HCT116 (cell line): ENCODE data around the gene PYROXD2. TPM values are rescaled to one million over a fixed set of nuclear protein-coding genes. Genes with fewer than 3 reads are reported as not detected.

ENCODE experiments used
- ATAC-seq: fragments of 200-7000 bp; cut with Tn5 transposase; 2 replicates; pipeline ENCODE4 v1.9.1; 2020; ENCODE audit warnings: mild to moderate bottlenecking, moderate library complexity
- BruUV-seq: library from RNA; stranded (reverse); fragments of 400-500 nt; replicated peaks from 2 replicates; lab custom pipeline; 2021; lab: Mats Ljungman, UMichigan
- CTCF ChIA-PET: fragments of 300-600 bp; sonication (Branson Sonifier 250); formaldehyde crosslinking; loops from one replicate; lab custom pipeline; 2021; ENCODE audit warnings: antibody characterized with exemption; lab: Charles Lee
- POLR2A ChIA-PET: fragments of 300-600, 350-600 bp; sonication (Branson Sonifier 250); formaldehyde crosslinking; loops from one replicate; lab custom pipeline; 2021; ENCODE audit warnings: antibody characterized with exemption; lab: Charles Lee
- RAD21 ChIA-PET, 2 experiments: fragments of 300-600 bp; sonication (Branson Sonifier 250); formaldehyde crosslinking; loops; one replicate each; lab custom pipeline; 2023; ENCODE audit warnings: low total read pairs in 2 of 2; ENCODE audit not compliant: uncharacterized antibody in 2 of 2, unreplicated experiment in 2 of 2, low non-redundant PET in 1 of 2; lab: Charles Lee
- DNase-seq: peaks from one replicate; pipeline ENCODE4 v3.0.0-alpha.2; 2010; ENCODE audit warnings: low read depth, low spot score
- H2AFZ ChIP-seq: fragments of 200-600 bp; shearing (Covaris generic), sonication (generic); 2 replicates; pipeline ENCODE4 v1.6.1; 2017; ENCODE audit warnings: low read depth, mixed run types, mixed read lengths, antibody characterized with exemption, low read length; ENCODE audit not compliant: poor library complexity, severe bottlenecking
- H3K27ac ChIP-seq: 2 replicates; pipeline ENCODE4 v1.5.1; 2012; ENCODE audit warnings: low read depth, low read length
- H3K27me3 ChIP-seq: fragments of 200-600 bp; sonication (generic); 2 replicates; pipeline ENCODE4 v1.6.1; 2016; ENCODE audit warnings: mixed run types, low read length, mixed read lengths; ENCODE audit not compliant: insufficient read depth
- H3K36me3 ChIP-seq, 2 experiments: fragments of 200-500 bp in 1 of 2; fragments of 200-600 bp in 1 of 2; sonication (Bioruptor generic) in 1 of 2; sonication (generic) in 1 of 2; 2 replicates each; pipeline versions ENCODE4 v1.5.1 to v1.6.1; 2014 to 2016; ENCODE audit warnings: low read length in 2 of 2, inconsistent platforms in 1 of 2, mixed read lengths in 1 of 2, mixed run types in 1 of 2; ENCODE audit not compliant: insufficient read depth in 2 of 2, control insufficient read depth in 1 of 2
- H3K4me1 ChIP-seq, 2 experiments: fragments of 200-600 bp in 1 of 2; sonication (generic) in 1 of 2; 2 replicates each; pipeline versions ENCODE4 v1.5.1 to v1.6.1; 2012 to 2017; ENCODE audit warnings: low read length in 2 of 2, inconsistent platforms in 1 of 2, mild to moderate bottlenecking in 1 of 2, mixed read lengths in 1 of 2, mixed run types in 1 of 2, moderate library complexity in 1 of 2; ENCODE audit not compliant: insufficient read depth in 2 of 2, control insufficient read depth in 1 of 2
- H3K4me2 ChIP-seq: fragments of 200-600 bp; sonication (generic); 2 replicates; pipeline ENCODE4 v1.6.1; 2017; ENCODE audit warnings: mixed run types, low read length, mixed read lengths
- H3K4me3 ChIP-seq, 2 experiments: fragments of 200-600 bp in 1 of 2; sonication (generic) in 1 of 2; replicated peaks in 1 of 2; 2 replicates each; pipeline ENCODE4 v1.5.1; 2011 to 2016; ENCODE audit warnings: low read length in 2 of 2, control low read depth in 1 of 2, low read depth in 1 of 2, mild to moderate bottlenecking in 1 of 2, mixed read lengths in 1 of 2, mixed run types in 1 of 2
- H3K79me2 ChIP-seq: fragments of 200-600 bp; sonication (generic); 2 replicates; pipeline ENCODE4 v1.6.1; 2017; ENCODE audit warnings: mild to moderate bottlenecking, mixed run types, low read length, moderate library complexity, mixed read lengths; ENCODE audit not compliant: insufficient read depth
- H3K9ac ChIP-seq: fragments of 200-600 bp; sonication (generic); 2 replicates; pipeline ENCODE4 v1.6.1; 2016; ENCODE audit warnings: low read length, mixed read lengths
- H3K9me2 ChIP-seq: fragments of 200-600 bp; sonication (generic), shearing (Covaris generic); 2 replicates; pipeline ENCODE4 v1.6.1; 2017; ENCODE audit warnings: mixed run types, mild to moderate bottlenecking, moderate library complexity; ENCODE audit not compliant: insufficient read depth
- H3K9me3 ChIP-seq, 2 experiments: fragments of 200-500 bp in 1 of 2; fragments of 200-600 bp in 1 of 2; sonication (Bioruptor generic) in 1 of 2; sonication (generic) in 1 of 2; 2 replicates each; pipeline ENCODE4 v1.6.1; 2014 to 2017; ENCODE audit warnings: low read length in 2 of 2, mixed read lengths in 2 of 2, inconsistent platforms in 1 of 2, low read depth in 1 of 2, mild to moderate bottlenecking in 1 of 2, mixed run types in 1 of 2, moderate library complexity in 1 of 2; ENCODE audit not compliant: control insufficient read depth in 1 of 2, insufficient read depth in 1 of 2
- H4K20me1 ChIP-seq: fragments of 200-600 bp; sonication (generic), shearing (Covaris generic); 2 replicates; pipeline ENCODE4 v1.6.1; 2017; ENCODE audit warnings: mixed run types, mild to moderate bottlenecking, moderate library complexity; ENCODE audit not compliant: insufficient read depth
- CBX3 ChIP-seq: IDR thresholded peaks from 2 replicates; pipeline ENCODE4 v1.6.1; 2012; ENCODE audit warnings: low read depth
- CEBPB ChIP-seq: IDR thresholded peaks from 2 replicates; pipeline ENCODE4 v1.6.1; 2012; ENCODE audit warnings: low read depth
- CTCF ChIP-seq, 3 experiments: fragments of 200-600 bp in 1 of 3; sonication (generic) in 1 of 3; IDR thresholded peaks in 2 of 3; conservative IDR thresholded peaks in 1 of 3; 2 replicates each; pipeline ENCODE4 v1.5.1; 2012 to 2017; ENCODE audit warnings: low read depth in 2 of 3, low read length in 2 of 3, antibody characterized with exemption in 1 of 3, borderline replicate concordance in 1 of 3, control low read depth in 1 of 3, mild to moderate bottlenecking in 1 of 3, mixed read lengths in 1 of 3, mixed run types in 1 of 3, moderate library complexity in 1 of 3; ENCODE audit not compliant: insufficient read depth in 1 of 3
- EGR1 ChIP-seq: IDR thresholded peaks from 2 replicates; pipeline ENCODE4 v1.6.1; 2012; ENCODE audit warnings: low read depth
- ELF1 ChIP-seq: IDR thresholded peaks from 2 replicates; pipeline ENCODE4 v1.6.1; 2012; ENCODE audit warnings: low read depth, borderline replicate concordance
- EZH2 ChIP-seq: fragments of 200-600 bp; sonication (generic); IDR thresholded peaks from 2 replicates; pipeline ENCODE4 v1.6.1; 2017; ENCODE audit warnings: antibody characterized with exemption, mixed run types
- EZH2phosphoT487 ChIP-seq: fragments of 200-600 bp; IDR thresholded peaks from 2 replicates; pipeline ENCODE4 v1.6.1; 2018; ENCODE audit warnings: antibody characterized with exemption, borderline replicate concordance
- FOSL1 ChIP-seq: IDR thresholded peaks from 2 replicates; pipeline ENCODE4 v1.6.1; 2012; ENCODE audit warnings: low read depth
- MAX ChIP-seq: IDR thresholded peaks from 2 replicates; pipeline ENCODE4 v1.6.1; 2012
- POLR2A ChIP-seq: IDR thresholded peaks from 2 replicates; pipeline ENCODE4 v1.7.0; 2011; ENCODE audit warnings: borderline replicate concordance; ENCODE audit not compliant: insufficient read depth, insufficient read length; ENCODE audit errors: extremely low read depth
- POLR2AphosphoS5 ChIP-seq: IDR thresholded peaks from 2 replicates; pipeline ENCODE4 v1.6.1; 2011; ENCODE audit warnings: mild to moderate bottlenecking, low read depth, low read length, moderate library complexity
- RAD21 ChIP-seq: IDR thresholded peaks from 2 replicates; pipeline ENCODE4 v1.6.1; 2012; ENCODE audit warnings: low read depth, mild to moderate bottlenecking
- SIN3A ChIP-seq: IDR thresholded peaks from 2 replicates; pipeline ENCODE4 v1.6.1; 2012; ENCODE audit warnings: low read depth
- SP1 ChIP-seq: IDR thresholded peaks from 2 replicates; pipeline ENCODE4 v1.6.1; 2012; ENCODE audit warnings: low read depth
- SRF ChIP-seq: IDR thresholded peaks from 2 replicates; pipeline ENCODE4 v1.6.1; 2012; ENCODE audit warnings: low read depth
- TCF7L2 ChIP-seq: IDR thresholded peaks from 2 replicates; pipeline ENCODE4 v1.7.0; 2011; ENCODE audit warnings: borderline replicate concordance, inconsistent platforms; ENCODE audit not compliant: insufficient read depth, insufficient read length; ENCODE audit errors: extremely low read depth
- YY1 ChIP-seq: IDR thresholded peaks from 2 replicates; pipeline ENCODE4 v1.6.1; 2011; ENCODE audit warnings: low read length, low read depth, moderate library complexity, mild to moderate bottlenecking; ENCODE audit not compliant: insufficient replicate concordance; ENCODE audit errors: extremely low read depth
- ZFX ChIP-seq: fragments of 450-650 bp; IDR thresholded peaks from 2 replicates; pipeline ENCODE4 v1.6.1; 2017
- intact Hi-C: fragments of 100-400 bp; cut with micrococcal nuclease; formaldehyde crosslinking; loops from 2 replicates; pipeline ENCODE4 v1.10.0; 2022
- total RNA-seq: library from RNA; stranded (reverse); gene quantifications from one replicate; pipeline ENCODE4 v1.2.1, GENCODE V29; 2021; ENCODE audit not compliant: unreplicated experiment
- TF ChIP-seq, protein P1 (sequence below): IDR thresholded peaks from 2 replicates; pipeline ENCODE4 v1.6.1; 2011; ENCODE audit warnings: mild to moderate bottlenecking, low read length, moderate library complexity; ENCODE audit not compliant: insufficient replicate concordance; ENCODE audit errors: extremely low read depth

PYROXD2 gene
- total RNA-seq, 1 experiment from 2014 or later: 14.2 TPM

- RAD21 ChIA-PET: no interaction called here
These were observed 3.1 kb upstream of the PYROXD2 start for GRCh38 chr10:98417973-98418664.

More at GRCh38 chr10:98417973-98418664, 3.1 kb upstream of the PYROXD2 start:
- TF ChIP-seq EGR1 (no peak), CBX3 (no peak), MAX (no peak), SRF (no peak), FOSL1 (no peak), CTCF (IDR thresholded peaks at IDR 0.05 in 2 of 3, conservative IDR thresholded peaks at IDR 0.05 in 1 of 3; ENCODE audit: borderline replicate concordance in 1 of 3, insufficient read depth in 1 of 3, low read depth in 2 of 3, low read length in 2 of 3) (no peak), EZH2phosphoT487 (no peak), TCF7L2 (no peak), ZFX (no peak), ELF1 (no peak), YY1 (no peak), POLR2A (no peak), RAD21 (no peak), SP1 (no peak), CEBPB (no peak), EZH2 (no peak), POLR2AphosphoS5 (no peak), SIN3A (no peak)
- TF ChIP-seq, protein P1, sequence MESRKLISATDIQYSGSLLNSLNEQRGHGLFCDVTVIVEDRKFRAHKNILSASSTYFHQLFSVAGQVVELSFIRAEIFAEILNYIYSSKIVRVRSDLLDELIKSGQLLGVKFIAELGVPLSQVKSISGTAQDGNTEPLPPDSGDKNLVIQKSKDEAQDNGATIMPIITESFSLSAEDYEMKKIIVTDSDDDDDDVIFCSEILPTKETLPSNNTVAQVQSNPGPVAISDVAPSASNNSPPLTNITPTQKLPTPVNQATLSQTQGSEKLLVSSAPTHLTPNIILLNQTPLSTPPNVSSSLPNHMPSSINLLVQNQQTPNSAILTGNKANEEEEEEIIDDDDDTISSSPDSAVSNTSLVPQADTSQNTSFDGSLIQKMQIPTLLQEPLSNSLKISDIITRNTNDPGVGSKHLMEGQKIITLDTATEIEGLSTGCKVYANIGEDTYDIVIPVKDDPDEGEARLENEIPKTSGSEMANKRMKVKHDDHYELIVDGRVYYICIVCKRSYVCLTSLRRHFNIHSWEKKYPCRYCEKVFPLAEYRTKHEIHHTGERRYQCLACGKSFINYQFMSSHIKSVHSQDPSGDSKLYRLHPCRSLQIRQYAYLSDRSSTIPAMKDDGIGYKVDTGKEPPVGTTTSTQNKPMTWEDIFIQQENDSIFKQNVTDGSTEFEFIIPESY: no peak
- TF ChIP-seq, all 23 proteins: peak for 0
- Histone ChIP-seq H3K36me3 (peaks cover 0 to 3% of the 10 kb centered on the region in 2 experiments; a peak in 1 of 4 replicates), H3K4me2 (no peak overlapping the region), H3K27ac (no peak overlapping the region), H3K27me3 (no peaks in the 10 kb centered on the region), H3K4me3 (no peak overlapping the region), H2AFZ (no peak overlapping the region), H3K9me2 (no peaks in the 10 kb centered on the region), H3K9me3 (no peaks in the 10 kb centered on the region), H3K4me1 (peaks cover 13 to 22% of the 10 kb centered on the region in 2 experiments), H3K9ac (no peak overlapping the region), H3K79me2 (0 out of 2 replicates have a peak, but pooled peaks cover 7% of the 10 kb centered on the region), H4K20me1 (no peaks in the 10 kb centered on the region)
- ChIA-PET CTCF (no interaction called here), POLR2A (no interaction called here)
- intact Hi-C loops: loop anchor here (10.0 kb wide), 1 partner anchor 153 kb away; the partner anchor contains the start of gene LOXL4
- no peak for ATAC-seq
- no TSS peak for BruUV-seq
- no peak for DNase-seq
